Uterus (tissue), 4 donors: ENCODE measurements around the gene IBA57. TPM values are rescaled to one million over a fixed set of nuclear protein-coding genes. Genes with fewer than 3 reads are reported as not detected.

Source experiments
- DNase-seq, 2 donors: peaks; one replicate each; pipeline ENCODE4 v3.0.0-alpha.2; 2019 to 2020
- H3K27ac ChIP-seq, 2 donors: fragments of 200-600 bp; sonication (generic); 1 replicate in 1 of 2; 2 replicates in 1 of 2; pipeline ENCODE4 v1.5.1; 2016 to 2018
- H3K27me3 ChIP-seq, 2 donors: fragments of 200-600 bp; sonication (generic); one replicate each; pipeline ENCODE4 v1.5.1; 2018 to 2019; ENCODE audit warnings: control low read depth in 1 of 2
- H3K36me3 ChIP-seq, 2 donors: fragments of 200-600 bp; sonication (generic); one replicate each; pipeline ENCODE4 v1.5.1; 2019; ENCODE audit warnings: control low read depth in 1 of 2
- H3K4me1 ChIP-seq, 2 donors: fragments of 200-600 bp; sonication (generic); one replicate each; pipeline ENCODE4 v1.5.1; 2018 to 2019; ENCODE audit warnings: control low read depth in 1 of 2
- H3K4me3 ChIP-seq, 2 donors: fragments of 200-600 bp; sonication (generic); 1 replicate in 1 of 2; 2 replicates in 1 of 2; pipeline ENCODE4 v1.5.1; 2018 to 2019; ENCODE audit warnings: mild to moderate bottlenecking in 1 of 2
- H3K9me3 ChIP-seq, 2 donors: fragments of 200-600 bp; sonication (generic); one replicate each; pipeline ENCODE4 v1.5.1; 2019; ENCODE audit warnings: control low read depth in 1 of 2
- CTCF ChIP-seq, 4 experiments: fragments of 200-600 bp in 2 of 4; fragments of 450-650 bp in 2 of 4; sonication (generic) in 2 of 4; IDR thresholded peaks; one replicate each; pipeline ENCODE4 v1.5.1; 2016 to 2019; ENCODE audit warnings: antibody characterized with exemption in 4 of 4, mild to moderate bottlenecking in 2 of 4, moderate library complexity in 1 of 4
- POLR2A ChIP-seq, 2 donors: fragments of 450-650 bp; IDR thresholded peaks; one replicate each; pipeline ENCODE4 v1.6.1; 2016; ENCODE audit warnings: antibody characterized with exemption in 2 of 2, mild to moderate bottlenecking in 1 of 2, moderate library complexity in 1 of 2
- intact Hi-C: fragments of 100-400 bp; cut with DNase I; formaldehyde crosslinking; loops from one replicate; pipeline ENCODE4 v1.15.1; 2023; ENCODE audit warnings: low total_unique reads
- total RNA-seq, 4 donors: library from RNA; depleted of rRNA in 3 of 4; stranded (reverse); fragments of >200 nt in 3 of 4; gene quantifications; one replicate each; pipeline versions ENCODE4 v1.1.0 to v1.2.4, GENCODE V29; 2014 to 2023
- donor health status: DM: yes; HTN: yes; CAD: no.

The IBA57 gene
- total RNA-seq, 4 donors from 2014 or later, result 3.3 to 13.5 (median 7.5) TPM

GRCh38 chr1:228180271-228180958 is 14.8 kb downstream of the IBA57 start:
- Histone ChIP-seq H3K4me1 (no peaks in the 10 kb centered on the region), H3K27me3 (no peaks in the 10 kb centered on the region), H3K4me3 (no peak overlapping the region), H3K36me3 (no peaks in the 10 kb centered on the region), H3K9me3 (no peaks in the 10 kb centered on the region), H3K27ac (no peak overlapping the region)
- intact Hi-C loops, result no loop called here
- DNase-seq, result no peak
- TF ChIP-seq CTCF (IDR thresholded peaks at IDR 0.05), result peak in 1 of 4 experiments; percentile 18
- TF ChIP-seq POLR2A (IDR thresholded peaks at IDR 0.05), result no peak

DNA sequence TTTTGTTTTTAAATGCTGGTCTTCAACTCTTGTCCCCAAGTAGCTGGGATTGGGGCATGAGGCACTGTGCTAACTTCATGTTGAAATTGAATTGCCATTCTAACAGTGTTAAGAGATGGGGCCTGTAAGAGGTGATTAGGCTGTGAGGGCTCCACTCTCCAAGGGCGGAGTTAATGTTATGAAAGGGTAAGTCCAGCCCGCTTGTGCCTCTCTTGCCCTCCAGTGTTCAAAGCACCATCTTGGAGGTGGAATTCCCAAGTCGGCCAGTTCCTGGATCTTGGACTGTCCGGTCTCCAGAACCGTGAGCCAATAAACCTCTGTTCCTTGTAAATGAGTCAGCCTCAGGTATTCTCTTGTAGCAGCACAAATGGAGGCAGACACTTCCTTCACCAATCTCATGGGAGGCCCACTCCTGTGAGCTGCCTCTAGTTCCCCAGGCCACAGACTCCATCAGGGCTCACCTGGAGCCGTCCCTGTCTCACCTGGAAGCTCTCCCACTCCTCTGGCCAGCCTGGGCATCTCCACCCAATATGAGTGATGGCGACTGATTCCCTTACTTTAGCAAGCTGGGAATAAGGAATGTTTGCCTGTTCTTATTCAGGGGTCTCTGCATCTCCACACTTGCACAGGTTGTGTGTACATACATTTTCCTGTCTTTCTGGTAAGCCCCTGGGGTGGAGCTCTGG is 15.5 kb downstream of the IBA57 start:
- no peaks in the 10 kb centered on the region for H3K4me1 ChIP-seq
- intact Hi-C loops, result no loop called here
- H3K36me3 ChIP-seq, result no peaks in the 10 kb centered on the region
- H3K4me3 ChIP-seq, result no peak overlapping the region
- no peaks in the 10 kb centered on the region for H3K9me3 ChIP-seq
- TF ChIP-seq CTCF (IDR thresholded peaks at IDR 0.05) (no peak), POLR2A (IDR thresholded peaks at IDR 0.05) (no peak)
- H3K27me3 ChIP-seq, result no peaks in the 10 kb centered on the region
- DNase-seq, result no peak
- H3K27ac ChIP-seq, result no peak overlapping the region

DNA sequence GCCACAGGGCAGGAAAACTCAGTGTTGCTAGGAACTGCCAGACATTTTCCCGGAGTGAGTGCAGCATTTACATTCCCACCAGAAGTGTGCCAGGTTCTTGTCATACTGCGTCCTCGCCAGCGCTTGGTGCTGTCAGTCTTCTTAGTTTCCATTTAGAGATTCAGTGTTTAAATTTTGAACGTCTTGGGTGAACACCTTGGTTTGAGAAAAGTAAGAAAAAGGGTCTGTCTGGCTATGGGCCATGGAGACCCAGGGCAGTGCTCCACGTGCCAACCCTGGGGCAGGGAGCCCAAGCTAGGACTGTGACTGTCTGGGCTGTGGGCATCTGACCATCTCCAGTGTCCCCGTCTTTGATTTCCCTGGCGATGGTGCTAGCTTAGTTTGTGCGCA is 16.0 kb downstream of the IBA57 start:
- intact Hi-C loops, result no loop called here

DNA sequence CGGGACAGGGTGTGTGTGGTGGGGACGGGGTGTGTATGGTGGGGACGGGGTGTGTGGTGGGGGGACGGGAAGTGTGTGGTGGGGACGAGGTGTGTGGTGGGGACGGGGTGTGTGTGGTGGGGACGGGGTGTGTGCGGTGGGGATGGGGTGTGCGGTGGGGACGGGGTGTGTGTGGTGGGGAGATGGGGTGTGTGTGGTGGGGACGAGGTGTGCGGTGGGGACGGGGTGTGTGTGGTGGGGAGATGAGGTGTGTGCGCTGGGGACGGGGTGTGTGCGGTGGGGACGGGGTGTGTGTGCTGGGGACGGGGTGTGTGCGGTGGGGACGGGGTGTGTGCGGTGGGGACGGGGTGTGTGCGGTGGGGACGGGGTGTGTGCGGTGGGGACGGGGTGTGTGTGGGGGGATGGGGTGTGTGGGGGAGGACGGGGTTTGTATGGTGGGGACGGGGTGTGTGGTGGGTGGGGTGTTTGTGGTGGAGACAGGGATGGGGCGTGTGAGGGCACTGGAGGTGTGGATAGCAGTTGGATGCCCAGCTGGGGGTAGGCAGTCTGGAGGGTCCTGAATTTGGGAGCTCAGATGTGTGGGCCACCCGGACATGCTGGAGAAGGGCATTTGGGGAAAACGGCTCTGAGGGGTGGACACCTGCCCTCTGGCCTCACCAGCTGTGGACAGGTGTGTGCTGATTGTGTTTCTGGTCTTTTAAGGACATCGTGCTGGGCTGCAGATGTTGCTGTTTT is 16.9 kb downstream of the IBA57 start:
- no peaks in the 10 kb centered on the region for H3K36me3 ChIP-seq
- no peak overlapping the region for H3K27ac ChIP-seq
- intact Hi-C loops, result no loop called here
- no peak for DNase-seq
- no peaks in the 10 kb centered on the region for H3K4me1 ChIP-seq
- no peaks in the 10 kb centered on the region for H3K9me3 ChIP-seq
- H3K27me3 ChIP-seq, result no peaks in the 10 kb centered on the region
- no peak for TF ChIP-seq CTCF (IDR thresholded peaks at IDR 0.05)
- no peak for TF ChIP-seq POLR2A (IDR thresholded peaks at IDR 0.05)
- no peak overlapping the region for H3K4me3 ChIP-seq

More for the DNA sequence above, 16.0 kb downstream of the IBA57 start:
- Histone ChIP-seq H3K27ac (no peak overlapping the region), H3K4me1 (no peaks in the 10 kb centered on the region), H3K4me3 (no peak overlapping the region), H3K27me3 (no peaks in the 10 kb centered on the region), H3K36me3 (no peaks in the 10 kb centered on the region), H3K9me3 (no peaks in the 10 kb centered on the region)
- DNase-seq, result no peak
- TF ChIP-seq CTCF (IDR thresholded peaks at IDR 0.05), result no peak
- TF ChIP-seq POLR2A (IDR thresholded peaks at IDR 0.05), result no peak

GRCh38 chr1:228184152-228184551 is 18.5 kb downstream of the IBA57 start:
- Histone ChIP-seq H3K27ac (no peak overlapping the region), H3K36me3 (no peaks in the 10 kb centered on the region), H3K4me3 (no peak overlapping the region), H3K4me1 (no peaks in the 10 kb centered on the region), H3K9me3 (no peaks in the 10 kb centered on the region), H3K27me3 (no peaks in the 10 kb centered on the region)
- DNase-seq, result no peak
- intact Hi-C loops, result no loop called here
- no peak for TF ChIP-seq CTCF (IDR thresholded peaks at IDR 0.05)
- no peak for TF ChIP-seq POLR2A (IDR thresholded peaks at IDR 0.05)
